ENCODE results near the gene GPR35.

DNA sequence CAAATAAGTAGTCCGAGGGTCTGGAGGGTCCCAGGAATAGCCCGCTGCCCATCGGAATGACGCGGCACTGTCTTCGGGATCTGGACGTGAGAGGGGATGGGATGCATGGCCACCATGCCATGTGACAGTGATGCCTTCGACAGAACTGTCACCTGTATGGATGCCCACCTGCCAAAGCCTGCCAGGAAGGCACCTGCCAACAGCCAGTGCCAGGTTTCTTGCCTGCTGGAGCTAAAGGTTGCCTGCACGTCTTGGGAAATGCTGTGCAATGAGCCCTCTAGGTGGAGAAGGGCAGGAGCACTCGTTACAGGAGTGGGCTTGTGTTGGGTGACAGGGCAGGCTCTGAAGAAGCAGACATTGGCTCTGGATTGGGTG is 20.5 kb downstream of the GPR35 start:
- TF ChIP-seq POLR2AphosphoS5 (IDR thresholded peaks at IDR 0.05; ENCODE audit: low read depth, low read length), result no peak
- no peak for TF ChIP-seq TAF1 (IDR thresholded peaks at IDR 0.05; ENCODE audit: borderline replicate concordance, insufficient read depth, low read length)

Data from PFSK-1 (cell line).